ENCODE results near the gene AOPEP.

The AOPEP gene

DNA sequence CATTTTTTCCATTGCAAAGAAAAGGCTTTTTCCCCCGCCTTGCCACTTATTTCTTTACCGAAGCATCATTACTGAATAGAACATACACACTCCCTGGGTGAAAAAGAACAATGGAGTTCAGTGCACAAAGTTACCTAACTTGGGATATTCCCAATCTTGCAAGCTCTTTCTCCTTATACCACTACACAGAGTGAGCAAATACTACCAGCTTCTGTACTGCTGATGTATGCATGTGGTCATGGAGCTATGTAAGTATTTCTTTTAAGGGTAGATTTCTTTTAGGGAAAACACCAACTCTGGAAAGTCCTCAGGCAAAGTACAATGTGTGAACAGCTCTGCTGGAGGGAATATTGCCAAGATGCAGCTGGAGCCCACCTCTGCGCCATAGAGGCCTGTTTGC is 81.1 kb downstream of the AOPEP start:
- FAIRE-seq: no peak
- DNase-seq (ENCODE audit: insufficient read length, low spot score): no peak

GRCh38 chr9:94808926-94809700 is 82.6 kb downstream of the AOPEP start:
- FAIRE-seq (no peak), DNase-seq (ENCODE audit: insufficient read length, low spot score) (no peak)

DNA sequence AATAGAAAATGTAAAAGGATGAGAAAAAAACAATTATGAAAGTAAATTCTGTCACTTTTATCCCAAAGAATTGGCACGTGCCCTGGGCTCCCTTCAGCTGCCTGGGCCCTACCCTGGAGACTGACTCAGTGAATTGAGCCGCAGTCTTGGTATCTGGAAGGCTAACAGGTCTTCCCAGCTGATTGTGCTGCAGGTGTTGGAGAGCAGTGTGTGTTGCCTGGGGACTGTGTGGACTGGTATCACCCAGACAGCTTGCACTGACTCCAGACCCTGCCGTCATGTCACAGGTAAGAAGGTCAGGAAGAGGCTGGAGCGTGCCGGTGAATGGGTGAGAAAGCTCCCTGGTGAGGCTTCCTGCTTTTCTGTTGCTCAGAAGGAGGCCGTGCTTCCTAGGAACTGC is 83.3 kb downstream of the AOPEP start:
- DNase-seq (ENCODE audit: insufficient read length, low spot score) (no peak), FAIRE-seq (no peak)

DNA sequence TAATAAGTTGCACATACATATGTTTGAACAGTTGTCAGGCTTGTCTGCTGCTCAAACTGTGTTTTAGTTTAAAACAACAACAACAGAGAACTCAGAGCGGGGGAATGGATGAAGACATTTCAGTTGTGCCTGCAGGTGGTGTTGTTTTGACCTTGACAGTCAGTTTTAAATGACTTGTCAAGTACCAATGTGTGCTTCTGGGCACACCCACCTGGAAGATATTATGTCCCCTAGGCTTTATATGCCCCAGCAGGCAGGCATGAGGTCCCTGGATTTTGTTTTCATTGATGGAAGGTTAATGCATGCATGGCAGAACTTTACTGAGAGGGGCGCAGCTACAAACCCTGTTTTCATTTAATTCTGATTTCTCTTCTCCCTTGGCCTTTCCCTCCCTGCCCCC is 84.6 kb downstream of the AOPEP start:
- FAIRE-seq: no peak
- no peak for DNase-seq (ENCODE audit: insufficient read length, low spot score)

DNA sequence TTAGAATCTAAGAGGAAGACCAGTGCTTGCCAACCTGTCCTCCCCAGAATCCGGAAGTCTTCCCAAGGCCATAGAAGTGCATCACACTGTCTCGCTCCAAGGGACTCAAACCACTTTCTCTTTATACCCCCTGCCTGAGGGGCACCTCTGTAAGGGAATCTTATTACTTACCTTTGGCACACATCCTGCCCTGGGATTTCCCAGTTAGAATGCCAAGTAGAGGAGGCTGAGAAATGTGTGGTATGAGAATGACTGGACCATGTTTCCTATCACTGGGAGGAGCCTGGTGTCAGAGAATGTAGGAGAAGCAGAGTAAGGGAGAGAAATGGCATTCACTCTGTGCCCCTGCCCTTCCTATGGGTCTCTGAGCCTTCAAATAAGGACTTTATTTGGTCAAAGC is 85.8 kb downstream of the AOPEP start:
- FAIRE-seq: no peak
- DNase-seq (ENCODE audit: insufficient read length, low spot score): no peak

GRCh38 chr9:94813379-94813778 is 86.9 kb downstream of the AOPEP start:
- DNase-seq (ENCODE audit: insufficient read length, low spot score): no peak
- no peak for FAIRE-seq

DNA sequence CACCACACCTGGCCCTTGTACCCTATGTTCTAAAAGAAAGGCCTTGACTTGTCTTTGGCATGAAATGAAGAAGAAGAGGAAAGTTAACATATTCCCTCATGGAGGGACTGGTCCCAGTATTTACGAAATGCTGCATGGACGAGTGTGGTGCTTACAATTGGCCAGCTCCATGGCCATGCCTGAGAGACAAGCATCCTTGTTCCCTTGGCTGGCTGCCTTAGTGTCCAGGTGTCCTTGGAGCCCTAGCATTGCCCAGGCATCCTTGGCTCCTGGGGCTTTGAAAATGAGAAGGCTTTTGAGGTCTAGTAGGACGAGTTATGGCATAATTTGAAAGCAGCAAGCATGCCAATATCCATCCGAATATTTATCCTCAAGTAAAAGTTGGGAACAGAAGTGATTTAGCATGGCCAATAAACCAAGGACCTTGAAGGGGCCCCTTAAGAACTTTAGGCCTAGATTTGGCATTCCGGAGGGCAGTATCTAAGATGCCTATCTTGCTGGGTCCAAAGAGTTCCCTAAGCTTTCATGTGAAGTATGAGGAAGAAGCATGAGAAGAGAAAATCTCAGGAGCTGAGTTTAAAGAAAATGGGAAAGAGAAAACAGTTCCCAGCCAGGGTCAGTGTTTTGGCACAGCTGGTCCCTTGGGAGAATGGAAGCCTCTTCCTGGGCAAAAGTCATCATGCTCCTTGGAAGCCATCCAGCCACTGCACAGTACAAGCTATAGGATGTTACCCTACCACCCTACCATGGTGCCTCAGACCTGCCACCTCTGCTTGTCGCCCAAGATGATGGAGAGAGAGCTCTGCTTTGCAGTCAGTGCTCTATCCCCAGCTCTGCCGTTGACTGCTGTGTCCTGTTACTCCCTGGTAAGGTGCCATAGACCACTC is 91.0 kb downstream of the AOPEP start:
- FAIRE-seq (no peak), DNase-seq (ENCODE audit: insufficient read length, low spot score) (no peak)

- no peak for FAIRE-seq
- DNase-seq (ENCODE audit: insufficient read length, low spot score): no peak
Observed at GRCh38 chr9:94818178-94818541, 91.7 kb downstream of the AOPEP start.

DNA sequence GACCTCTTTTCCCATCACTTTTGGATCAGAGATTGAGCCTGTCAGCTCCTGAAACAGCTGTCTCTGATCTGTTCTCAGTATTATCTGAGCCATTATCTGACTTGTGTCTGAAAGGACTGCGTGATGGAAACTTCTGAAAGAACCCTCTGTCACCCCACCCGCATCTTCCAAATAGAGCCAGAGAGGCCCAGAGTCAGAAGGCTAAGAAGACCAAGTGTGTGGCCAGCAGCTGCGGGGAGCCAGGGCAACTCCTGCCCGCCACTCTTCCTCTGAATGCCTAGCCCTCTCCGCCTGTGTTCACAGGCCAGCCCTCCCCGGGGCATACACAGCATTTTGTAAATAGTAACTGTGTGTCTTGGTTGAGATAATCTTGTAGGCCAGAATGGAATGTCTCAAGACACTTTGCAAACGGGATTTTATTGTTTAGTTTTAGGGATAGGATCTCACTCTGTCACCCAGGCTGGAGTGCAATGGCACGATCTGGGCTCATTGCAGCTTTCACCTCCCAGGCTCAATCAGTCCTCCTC is 92.7 kb downstream of the AOPEP start:
- DNase-seq (ENCODE audit: insufficient read length, low spot score) (no peak), FAIRE-seq (no peak)

DNA sequence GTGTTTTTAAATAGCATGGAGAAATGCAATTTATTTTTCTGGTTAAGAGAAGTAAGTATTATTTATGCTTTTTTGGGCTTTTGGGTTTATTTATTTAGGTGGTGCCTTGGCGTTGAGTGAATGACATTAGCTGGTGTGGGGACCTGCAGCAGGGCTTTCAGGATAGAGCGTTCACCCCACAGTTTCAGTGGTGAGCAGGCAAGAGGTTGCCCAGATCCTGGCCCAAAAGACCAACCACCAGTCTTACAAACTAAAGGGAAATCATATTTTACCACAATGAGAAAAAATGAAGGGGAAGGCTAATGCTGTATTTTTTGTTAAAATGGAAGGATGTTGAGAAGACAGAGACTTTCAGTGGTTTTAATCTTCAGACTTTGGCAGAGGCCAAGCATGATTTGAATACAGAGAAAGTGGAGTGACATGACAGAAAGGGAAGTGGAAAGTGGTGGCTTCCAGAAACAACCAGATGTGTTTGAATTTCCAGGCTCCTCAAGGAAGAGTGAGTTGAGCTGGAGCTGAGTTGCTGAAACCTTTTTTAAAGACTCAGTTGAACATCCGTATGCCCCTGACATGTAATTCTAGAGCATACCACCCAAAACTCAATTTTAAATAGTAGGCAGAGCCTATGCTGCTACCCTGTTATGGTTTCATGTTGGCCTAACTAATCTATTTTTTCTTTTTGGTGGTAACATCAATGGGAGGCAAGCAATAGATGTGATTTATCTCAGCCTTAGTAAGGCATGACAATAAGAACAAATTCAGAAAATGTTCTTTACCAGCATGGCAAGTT is 94.8 kb downstream of the AOPEP start:
- peak; percentile 93 for FAIRE-seq
- DNase-seq (ENCODE audit: insufficient read length, low spot score): peak; percentile 25

DNA sequence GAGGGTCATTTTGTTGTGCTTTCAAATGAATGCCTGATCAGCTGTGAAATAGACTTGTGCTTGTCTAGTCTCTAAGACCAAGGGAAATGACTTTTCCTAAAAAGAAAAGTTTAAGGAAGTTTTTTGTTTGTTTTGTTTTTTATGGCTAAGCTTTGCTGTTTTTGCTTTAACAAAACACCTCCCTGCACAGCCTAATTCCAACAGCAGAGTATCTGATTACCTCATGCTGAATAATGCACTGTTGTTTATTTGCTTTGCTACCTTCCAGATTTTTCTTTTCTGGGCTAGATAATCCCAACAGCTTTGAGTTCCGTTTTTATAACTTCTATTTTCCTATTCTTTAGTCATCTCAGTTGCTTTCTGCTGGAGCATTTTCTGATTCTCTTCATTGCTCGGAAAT is 95.8 kb downstream of the AOPEP start:
- FAIRE-seq (no peak), DNase-seq (ENCODE audit: insufficient read length, low spot score) (no peak)

DNA sequence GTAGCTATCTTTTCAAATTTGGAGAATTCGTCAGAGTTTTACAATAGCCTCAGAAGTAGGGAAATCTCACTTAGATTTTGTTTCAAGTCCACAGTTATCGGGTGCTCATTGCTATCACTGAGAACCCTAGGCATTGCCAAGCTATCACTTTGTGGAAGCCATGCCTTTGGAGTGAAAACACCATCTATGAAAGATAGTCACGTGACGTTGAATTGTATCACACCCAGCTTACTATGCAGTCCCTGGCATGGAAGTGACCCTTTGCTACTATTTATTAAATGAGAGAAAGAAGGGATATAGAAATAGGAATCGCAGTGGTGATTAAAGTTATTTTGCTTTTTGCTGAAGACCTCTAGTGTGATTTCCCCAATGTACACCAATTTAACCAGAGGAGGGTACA is 97.2 kb downstream of the AOPEP start:
- DNase-seq (ENCODE audit: insufficient read length, low spot score) (no peak), FAIRE-seq (no peak)

DNA sequence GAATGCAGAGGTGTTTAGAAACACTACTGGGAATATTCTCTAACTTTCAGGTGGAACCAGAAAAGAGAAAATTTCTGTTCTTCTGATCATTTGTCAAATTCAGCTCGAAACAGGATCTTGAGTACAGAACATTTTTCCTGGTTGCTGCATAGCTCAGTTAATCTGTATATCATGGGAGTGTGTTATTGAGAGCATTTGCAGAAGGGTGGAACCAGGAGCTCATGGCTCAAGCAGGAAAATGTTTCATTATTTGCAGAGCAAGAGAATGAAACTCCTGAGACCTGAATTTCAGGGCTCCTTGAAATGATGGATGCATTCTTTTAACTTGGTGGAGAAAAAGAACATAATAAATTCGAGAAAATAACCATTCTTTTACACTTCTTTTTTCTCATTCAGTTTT is 97.9 kb downstream of the AOPEP start:
- FAIRE-seq: no peak
- no peak for DNase-seq (ENCODE audit: insufficient read length, low spot score)

- DNase-seq (ENCODE audit: insufficient read length, low spot score) (no peak), FAIRE-seq (no peak)
Observed at GRCh38 chr9:94824913-94825610, 98.6 kb downstream of the AOPEP start.

DNA sequence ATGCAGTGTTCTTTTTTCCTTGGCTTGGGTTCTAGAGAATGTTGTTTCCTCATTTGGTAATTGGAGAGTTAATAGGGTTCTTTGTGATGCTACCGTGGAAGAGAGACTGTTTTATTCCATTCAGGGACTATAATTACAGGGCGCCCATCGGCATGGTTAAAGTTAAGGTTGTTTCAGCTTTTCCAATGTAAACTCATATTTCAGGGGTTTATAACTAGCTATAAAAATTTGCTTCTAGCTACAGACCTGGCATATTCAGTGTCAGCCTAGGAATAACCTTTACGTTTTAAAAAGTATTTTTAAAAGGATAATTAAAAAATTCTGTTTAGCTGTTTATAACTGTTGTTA is 99.1 kb downstream of the AOPEP start:
- FAIRE-seq: no peak

DNA sequence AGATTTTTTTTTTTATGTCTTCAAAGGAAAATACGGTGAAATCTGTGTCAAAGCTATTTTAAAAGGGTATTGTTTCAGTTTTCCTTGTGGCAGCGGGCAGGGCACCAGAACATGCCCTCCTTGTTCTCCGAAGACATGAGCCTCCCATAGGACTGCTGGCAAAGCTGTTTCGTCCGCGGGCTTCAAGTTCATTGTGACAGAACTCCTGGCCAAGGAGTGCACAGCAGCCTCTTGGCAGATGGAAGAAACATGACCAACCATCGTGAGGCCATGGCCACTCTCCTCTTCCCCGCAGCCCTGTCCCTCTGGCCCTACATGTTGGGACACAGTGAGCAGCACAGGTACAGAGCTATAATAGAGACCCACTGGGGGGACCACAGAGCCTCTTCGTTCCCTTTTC is 99.5 kb downstream of the AOPEP start:
- DNase-seq (ENCODE audit: insufficient read length, low spot score): no peak
- FAIRE-seq: no peak

More for the DNA sequence above, 99.1 kb downstream of the AOPEP start:
- no peak for DNase-seq (ENCODE audit: insufficient read length, low spot score)

DNA sequence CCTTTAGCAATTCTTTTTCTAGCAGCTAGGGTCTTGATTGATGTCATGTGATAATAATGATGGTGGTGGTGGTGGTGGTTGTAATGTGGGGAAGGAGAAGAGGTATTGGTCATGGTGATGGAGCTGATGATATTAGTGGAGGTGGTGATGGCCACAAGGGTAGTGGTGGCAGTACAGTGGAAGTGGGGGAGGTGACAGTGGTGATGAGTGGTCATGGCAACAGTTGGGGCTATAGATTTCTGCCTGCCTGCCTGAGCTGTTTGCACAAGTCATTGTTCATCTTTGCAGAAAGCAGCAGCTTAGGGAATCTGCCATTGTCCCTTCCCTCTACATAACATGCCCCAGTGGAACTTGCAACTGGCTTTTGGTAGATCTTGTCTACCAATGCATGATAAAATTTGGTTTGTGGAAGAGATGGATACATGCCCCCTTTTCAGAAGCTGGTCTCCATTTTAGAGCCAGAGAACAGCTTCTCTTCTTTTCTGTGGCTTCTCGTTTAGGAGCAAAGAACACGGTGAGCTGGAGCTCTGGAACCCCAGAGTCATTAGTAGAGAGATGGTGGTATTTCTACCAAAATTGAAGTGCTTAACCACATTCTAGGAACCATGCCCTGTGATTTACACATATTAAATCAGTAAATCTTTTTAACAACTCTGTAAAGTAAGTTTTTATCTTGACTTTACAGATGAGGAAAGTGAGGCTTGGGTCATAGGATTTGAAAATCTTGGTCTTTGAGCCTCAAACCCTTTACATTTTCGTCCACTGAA is 100.3 kb downstream of the AOPEP start:
- DNase-seq (ENCODE audit: insufficient read length, low spot score): no peak
- no peak for FAIRE-seq

- FAIRE-seq (no peak), DNase-seq (ENCODE audit: insufficient read length, low spot score) (no peak)
Observed at GRCh38 chr9:94827584-94828304, 101.2 kb downstream of the AOPEP start.

GRCh38 chr9:94829380-94830070 is 103.0 kb downstream of the AOPEP start:
- no peak for DNase-seq (ENCODE audit: insufficient read length, low spot score)
- FAIRE-seq: no peak
